Measurements from ENCODE around the gene SLC66A1.

SLC66A1 gene

DNA sequence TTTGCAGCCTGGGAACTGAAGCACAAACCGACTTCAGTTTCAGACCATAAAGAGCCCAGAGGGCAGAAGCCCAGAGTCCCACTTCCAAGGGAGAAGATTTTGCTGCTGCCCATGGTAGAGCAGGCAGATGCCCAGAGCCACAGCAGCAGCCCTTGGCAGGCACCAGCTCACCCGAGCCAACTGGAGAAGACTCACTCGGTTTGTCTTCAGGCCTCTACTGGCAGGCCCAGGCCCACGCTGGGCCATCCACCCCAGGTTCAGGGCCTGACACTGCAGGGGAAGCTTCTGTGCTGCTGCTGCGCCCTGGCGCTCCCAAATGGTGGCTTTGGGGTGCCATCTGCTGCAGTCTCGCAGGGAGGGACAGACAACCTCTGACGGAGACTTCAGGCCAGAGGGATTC lies 33.3 kb downstream of the SLC66A1 start:
- DNase-seq (ENCODE audit: low read depth): no peak
- TF ChIP-seq, protein P1, sequence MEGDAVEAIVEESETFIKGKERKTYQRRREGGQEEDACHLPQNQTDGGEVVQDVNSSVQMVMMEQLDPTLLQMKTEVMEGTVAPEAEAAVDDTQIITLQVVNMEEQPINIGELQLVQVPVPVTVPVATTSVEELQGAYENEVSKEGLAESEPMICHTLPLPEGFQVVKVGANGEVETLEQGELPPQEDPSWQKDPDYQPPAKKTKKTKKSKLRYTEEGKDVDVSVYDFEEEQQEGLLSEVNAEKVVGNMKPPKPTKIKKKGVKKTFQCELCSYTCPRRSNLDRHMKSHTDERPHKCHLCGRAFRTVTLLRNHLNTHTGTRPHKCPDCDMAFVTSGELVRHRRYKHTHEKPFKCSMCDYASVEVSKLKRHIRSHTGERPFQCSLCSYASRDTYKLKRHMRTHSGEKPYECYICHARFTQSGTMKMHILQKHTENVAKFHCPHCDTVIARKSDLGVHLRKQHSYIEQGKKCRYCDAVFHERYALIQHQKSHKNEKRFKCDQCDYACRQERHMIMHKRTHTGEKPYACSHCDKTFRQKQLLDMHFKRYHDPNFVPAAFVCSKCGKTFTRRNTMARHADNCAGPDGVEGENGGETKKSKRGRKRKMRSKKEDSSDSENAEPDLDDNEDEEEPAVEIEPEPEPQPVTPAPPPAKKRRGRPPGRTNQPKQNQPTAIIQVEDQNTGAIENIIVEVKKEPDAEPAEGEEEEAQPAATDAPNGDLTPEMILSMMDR (conservative IDR thresholded peaks at IDR 0.05; ENCODE audit: low read length): no peak
- no peak overlapping the region for H3K4me3 ChIP-seq (ENCODE audit: low read length)

DNA sequence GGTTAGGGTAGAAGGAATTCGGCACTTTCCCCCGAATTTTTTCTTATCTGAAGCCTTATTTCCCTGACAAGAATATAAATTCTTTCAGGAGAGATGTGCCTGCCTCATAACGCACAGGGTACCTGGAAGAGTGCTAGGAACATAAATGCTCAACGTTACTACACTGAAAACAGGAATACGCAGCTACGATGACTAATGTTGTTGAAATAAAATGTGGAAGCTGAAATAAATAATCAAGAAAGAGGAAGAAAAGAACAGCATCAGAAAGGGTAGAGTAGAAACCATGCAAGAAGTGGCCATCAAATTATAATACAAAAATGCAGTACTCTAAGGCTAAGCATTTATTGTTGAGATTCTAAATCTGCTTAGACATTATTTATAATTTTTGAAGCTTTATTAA lies 33.9 kb downstream of the SLC66A1 start:
- H3K4me3 ChIP-seq (ENCODE audit: low read length): no peak overlapping the region
- TF ChIP-seq, protein P1 (conservative IDR thresholded peaks at IDR 0.05; ENCODE audit: low read length): no peak
- no peak for DNase-seq (ENCODE audit: low read depth)

DNA sequence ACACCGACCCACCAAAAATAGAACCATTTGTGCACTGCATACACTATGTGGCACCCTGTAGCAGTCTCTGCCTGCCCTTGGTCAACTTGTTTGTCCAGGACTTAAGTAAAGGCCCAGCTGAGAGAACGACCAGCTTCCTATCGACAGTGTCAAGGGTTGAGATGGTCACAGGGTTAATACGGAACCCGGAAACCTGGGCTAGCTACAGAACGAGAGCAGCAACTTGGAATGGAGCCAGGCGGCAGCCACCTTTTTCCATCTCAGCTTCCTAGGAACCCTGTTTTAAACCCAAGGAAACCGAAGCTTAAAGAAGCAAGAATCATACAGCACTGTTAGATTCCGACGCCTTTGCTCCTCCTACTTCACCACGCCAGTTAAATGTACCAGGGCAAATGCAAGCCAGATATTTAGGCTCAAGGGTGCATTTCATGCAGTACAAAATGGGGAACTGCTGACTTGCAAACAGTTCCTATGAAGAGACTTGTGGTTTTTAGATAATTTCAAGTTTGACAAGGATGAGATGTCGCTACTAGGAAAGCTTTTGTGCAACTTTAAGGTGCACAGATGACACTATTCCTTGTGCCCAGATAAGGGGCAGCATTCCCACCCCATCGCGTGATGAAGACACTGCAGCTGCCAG lies 35.5 kb downstream of the SLC66A1 start:
- TF ChIP-seq, protein P1 (conservative IDR thresholded peaks at IDR 0.05; ENCODE audit: low read length): no peak
- H3K4me3 ChIP-seq (ENCODE audit: low read length): no peak overlapping the region
- DNase-seq (ENCODE audit: low read depth): no peak

DNA sequence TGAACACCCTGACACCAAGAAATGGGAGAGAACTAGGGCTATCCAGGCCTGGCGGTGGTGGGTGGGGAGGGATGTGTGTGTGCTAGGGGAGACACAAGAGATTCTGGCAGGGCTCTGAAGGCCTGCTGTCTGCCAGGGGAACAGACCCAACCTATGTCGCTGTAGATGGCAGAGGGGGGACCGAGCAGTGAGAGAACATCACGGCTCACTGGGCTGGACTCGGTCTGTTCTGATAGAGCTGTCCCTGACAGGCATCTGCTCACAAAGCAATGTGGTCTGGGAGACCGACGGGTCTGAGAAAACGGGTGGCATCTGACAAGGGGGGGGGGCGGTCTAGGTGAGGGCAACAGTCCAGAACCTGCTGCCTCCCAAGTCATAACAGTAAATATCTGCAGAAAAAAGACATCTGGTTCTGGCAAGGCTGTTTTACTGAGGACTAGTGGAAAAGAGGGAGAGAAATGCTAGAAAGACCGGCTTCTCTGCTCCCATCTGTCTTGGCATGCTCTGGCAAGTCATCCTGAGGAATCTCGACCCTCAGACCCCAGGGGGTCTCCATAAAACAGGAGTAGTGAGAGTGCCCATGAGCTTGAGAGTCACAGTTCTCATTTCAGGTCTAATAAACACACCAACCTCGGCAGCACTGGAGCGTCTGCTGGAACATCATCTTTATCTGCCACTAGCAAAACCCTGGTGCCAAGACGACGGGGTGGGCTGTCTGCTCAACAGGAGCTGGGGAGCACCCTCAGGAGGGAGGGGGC lies 36.5 kb downstream of the SLC66A1 start:
- no peak for DNase-seq (ENCODE audit: low read depth)
- no peak overlapping the region for H3K4me3 ChIP-seq (ENCODE audit: low read length)
- TF ChIP-seq, protein P1 (conservative IDR thresholded peaks at IDR 0.05; ENCODE audit: low read length): no peak

DNA sequence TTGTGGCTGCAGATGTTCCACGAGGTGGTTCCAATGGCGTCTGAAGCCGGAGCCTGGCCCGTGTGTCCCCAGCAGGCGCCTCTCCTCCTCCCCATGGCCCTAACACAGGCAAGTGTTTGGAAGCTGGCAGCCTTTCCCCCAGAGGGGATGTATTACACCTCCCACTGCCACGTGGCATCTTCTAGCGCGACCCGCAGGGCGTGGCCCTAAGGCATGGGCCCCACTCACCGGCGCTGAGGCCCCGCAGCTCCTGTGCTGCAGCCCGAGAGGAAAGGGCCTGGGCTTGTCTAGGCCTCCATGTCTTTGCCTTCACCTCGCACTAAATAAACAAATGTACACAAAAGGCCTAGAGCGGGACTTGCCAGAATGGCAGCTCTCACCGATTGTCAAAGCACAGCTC lies 37.9 kb downstream of the SLC66A1 start:
- no peak overlapping the region for H3K4me3 ChIP-seq (ENCODE audit: low read length)
- TF ChIP-seq, protein P1 (conservative IDR thresholded peaks at IDR 0.05; ENCODE audit: low read length): no peak
- DNase-seq (ENCODE audit: low read depth): no peak

DNA sequence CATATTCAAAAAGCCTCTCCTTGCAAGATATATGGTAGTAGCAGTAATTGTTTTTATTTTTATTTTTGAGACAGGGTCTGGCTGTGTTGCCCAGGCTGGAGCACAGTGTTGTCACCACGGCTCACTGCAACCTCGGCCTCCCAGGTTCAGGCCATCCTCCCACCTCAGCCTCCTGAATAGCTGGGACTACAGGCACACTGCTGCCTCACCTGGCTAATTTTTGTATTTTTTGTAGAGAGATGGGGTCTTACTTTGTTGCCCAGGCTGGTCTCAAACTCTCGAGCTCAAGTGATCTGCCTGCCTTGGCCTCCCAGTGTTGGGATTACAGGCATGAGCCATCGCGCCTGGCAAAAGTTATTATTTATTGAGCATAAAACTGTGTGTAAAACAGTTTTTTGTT lies 38.4 kb downstream of the SLC66A1 start:
- DNase-seq (ENCODE audit: low read depth): no peak
- H3K4me3 ChIP-seq (ENCODE audit: low read length): no peak overlapping the region
- TF ChIP-seq, protein P1 (conservative IDR thresholded peaks at IDR 0.05; ENCODE audit: low read length): no peak

DNA sequence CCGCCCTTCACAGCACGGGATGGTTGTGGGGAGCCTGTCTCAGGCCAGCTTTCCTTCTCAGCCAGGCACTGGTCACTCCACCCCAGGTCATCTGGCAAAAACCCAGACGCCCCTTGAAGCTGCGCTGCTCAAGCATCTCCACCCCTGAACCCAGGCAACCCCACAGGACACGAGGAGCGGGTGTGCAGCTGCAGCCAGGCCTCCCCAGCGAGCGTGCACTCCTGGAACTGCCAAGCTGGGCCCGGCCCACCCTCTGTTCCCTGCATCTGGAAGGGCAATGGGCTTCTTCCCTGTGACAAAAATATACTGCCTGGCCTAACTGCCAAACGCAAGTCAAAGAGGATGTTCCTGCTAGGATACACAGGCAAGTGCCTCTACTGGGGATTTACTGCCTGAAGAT lies 39.7 kb downstream of the SLC66A1 start:
- H3K4me3 ChIP-seq (ENCODE audit: low read length): no peak overlapping the region
- DNase-seq (ENCODE audit: low read depth): no peak
- TF ChIP-seq, protein P1 (conservative IDR thresholded peaks at IDR 0.05; ENCODE audit: low read length): no peak
